Stimulated activated naive CD4-positive, alpha-beta T cell (primary cell): ENCODE measurements around the gene GBA3.

Experiments
- DNase-seq, 6 experiments: peaks; one replicate each; lab custom pipeline; 2025; lab: John Stamatoyannopoulos, UW

GBA3 gene

GRCh38 chr4:22695917-22696316 is 3.2 kb downstream of the GBA3 start:
- DNase-seq, result no peak

GRCh38 chr4:22703912-22704311 is 11.2 kb downstream of the GBA3 start:
- no peak for DNase-seq

DNA sequence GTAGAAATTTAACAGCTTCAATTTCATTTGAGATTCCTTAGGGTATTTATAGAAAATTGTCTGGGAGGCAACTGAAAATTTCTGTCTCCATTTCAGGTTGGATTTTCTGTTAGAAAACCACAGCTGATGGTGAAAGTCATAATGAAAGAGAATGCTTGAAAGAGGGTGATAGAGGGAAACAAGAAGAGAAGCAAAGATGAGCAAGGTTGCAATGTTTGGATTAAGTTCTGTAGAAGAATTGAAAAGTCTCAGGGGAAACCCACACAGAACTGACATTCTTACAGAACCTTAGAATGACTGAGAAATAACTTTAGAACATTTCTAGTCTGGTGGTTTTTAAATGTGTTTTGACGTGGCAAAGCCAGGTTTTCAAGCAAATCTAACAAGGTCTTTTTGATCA is 14.7 kb downstream of the GBA3 start:
- no peak for DNase-seq

GRCh38 chr4:22708961-22709360 is 16.2 kb downstream of the GBA3 start:
- DNase-seq, result no peak

GRCh38 chr4:22712105-22712504 is 19.4 kb downstream of the GBA3 start:
- no peak for DNase-seq

- DNase-seq, result no peak
Observed at GRCh38 chr4:22712529-22712928, 19.8 kb downstream of the GBA3 start.

GRCh38 chr4:22713841-22714240 is 21.1 kb downstream of the GBA3 start:
- no peak for DNase-seq

- no peak for DNase-seq
Observed at GRCh38 chr4:22719218-22719617, 26.5 kb downstream of the GBA3 start.

GRCh38 chr4:22720091-22720490 is 27.4 kb downstream of the GBA3 start:
- no peak for DNase-seq

GRCh38 chr4:22721204-22721603 is 28.5 kb downstream of the GBA3 start:
- no peak for DNase-seq

GRCh38 chr4:22730021-22730420 is 37.3 kb downstream of the GBA3 start:
- no peak for DNase-seq

- DNase-seq, result no peak
Observed at GRCh38 chr4:22733816-22734215, 41.1 kb downstream of the GBA3 start.

GRCh38 chr4:22736912-22737311 is 44.2 kb downstream of the GBA3 start:
- DNase-seq, result no peak

DNA sequence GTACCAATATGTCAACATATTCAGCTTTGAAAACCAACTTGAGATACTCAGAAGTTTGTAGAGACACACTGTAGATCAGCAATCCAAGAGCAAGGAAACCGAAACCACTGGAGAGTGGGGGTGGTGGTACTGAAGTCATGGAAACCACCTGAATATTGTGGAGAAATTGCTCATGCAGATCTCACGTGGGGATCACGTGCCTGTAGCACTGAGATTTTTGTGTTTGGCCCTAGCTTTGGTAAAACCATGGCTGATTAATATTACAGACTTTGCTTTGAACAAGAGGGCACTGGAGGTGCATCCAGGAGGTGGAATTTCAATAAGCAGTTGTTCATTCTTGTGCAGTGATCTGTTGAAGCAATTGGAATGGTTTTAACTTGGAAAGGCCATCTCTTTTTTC is 47.2 kb downstream of the GBA3 start:
- DNase-seq, result no peak

GRCh38 chr4:22741744-22742143 is 49.0 kb downstream of the GBA3 start:
- no peak for DNase-seq

DNA sequence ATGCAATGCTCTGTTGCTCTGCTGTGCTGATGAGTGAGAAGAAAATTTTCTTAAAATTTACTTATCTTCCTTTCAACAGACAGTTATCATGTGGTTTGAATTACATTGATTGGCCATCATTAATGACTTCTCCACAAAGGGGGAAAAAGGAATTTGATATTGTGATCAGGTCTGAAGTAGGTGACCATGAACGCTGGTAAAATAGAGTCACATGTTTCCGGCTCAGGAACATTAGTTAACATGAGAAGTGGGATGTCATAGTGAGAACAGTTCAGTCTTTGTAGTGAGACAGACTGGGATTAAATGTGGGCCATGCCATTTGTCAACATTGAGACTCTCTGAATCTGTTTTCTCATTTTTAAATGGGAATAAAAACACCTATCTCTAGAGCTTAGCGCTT is 50.6 kb downstream of the GBA3 start:
- DNase-seq, result no peak

GRCh38 chr4:22744478-22745062 is 51.8 kb downstream of the GBA3 start:
- no peak for DNase-seq

GRCh38 chr4:22745234-22745633 is 52.5 kb downstream of the GBA3 start:
- DNase-seq, result no peak

- DNase-seq, result no peak
Observed at GRCh38 chr4:22754116-22754515, 61.4 kb downstream of the GBA3 start.

- DNase-seq, result no peak
Observed at GRCh38 chr4:22762548-22762947, 69.8 kb downstream of the GBA3 start.

- no peak for DNase-seq
Observed at GRCh38 chr4:22764183-22764582, 71.4 kb downstream of the GBA3 start.

DNA sequence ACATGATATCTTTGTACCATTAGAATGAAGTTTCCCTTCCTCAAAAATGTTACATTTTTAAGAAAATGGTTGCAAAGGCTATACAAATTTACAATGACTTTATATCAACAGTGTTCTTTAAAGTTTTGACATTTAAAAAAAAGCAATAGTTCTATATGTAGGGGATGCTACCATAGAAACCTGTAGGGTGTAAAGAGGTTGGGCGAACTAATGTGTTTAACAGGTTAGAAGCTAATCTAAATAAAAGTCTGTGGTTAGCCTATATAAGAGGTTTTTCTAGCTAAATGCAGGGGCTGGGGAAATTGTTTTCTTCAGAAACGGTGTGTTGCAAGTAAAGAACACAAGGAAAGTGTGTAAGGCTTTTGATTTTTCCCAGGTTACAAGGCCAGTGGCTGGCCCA is 73.3 kb downstream of the GBA3 start:
- DNase-seq, result no peak

DNA sequence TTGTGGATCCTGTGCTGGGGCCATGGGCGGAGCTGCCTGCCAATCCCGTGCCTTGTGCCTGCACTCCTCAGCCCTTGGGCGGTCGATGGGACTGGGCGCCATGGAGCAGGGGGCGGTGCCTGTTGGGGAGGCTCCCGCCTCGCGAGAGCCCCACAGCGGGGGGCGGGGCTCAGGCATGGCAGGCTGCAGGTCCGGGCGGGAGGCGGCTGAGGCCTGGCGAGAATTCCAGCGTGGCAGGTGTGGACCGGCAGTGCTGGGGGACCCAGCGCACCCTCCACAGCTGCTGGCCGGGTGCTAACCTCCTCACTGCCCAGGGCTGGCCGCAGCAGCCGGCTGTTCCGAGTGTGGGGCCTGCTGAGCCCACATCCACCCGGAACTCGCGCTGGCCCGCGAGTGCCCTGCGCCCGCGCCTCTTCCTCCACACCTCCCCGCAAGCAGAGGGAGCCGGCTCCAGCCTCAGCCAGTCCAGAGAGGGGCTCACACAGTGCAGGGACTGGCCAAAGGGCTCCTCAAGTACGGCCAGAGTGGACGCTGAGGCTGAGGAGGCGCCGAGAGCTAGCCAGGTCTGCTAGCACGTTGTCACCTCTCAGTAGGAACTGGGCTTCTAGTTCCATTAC is 85.9 kb downstream of the GBA3 start:
- no peak for DNase-seq

GRCh38 chr4:22780317-22780716 is 87.6 kb downstream of the GBA3 start:
- DNase-seq, result no peak
